Measurements from ENCODE around the gene SPPL3.

GRCh38 chr12:120797677-120798642 lies 106.2 kb downstream of the SPPL3 start:
- no peak for TF ChIP-seq CTCF (IDR thresholded peaks at IDR 0.05)
- no peak for TF ChIP-seq EZH2 (IDR thresholded peaks at IDR 0.05)
